ENCODE data around the gene HCN4.

Gene HCN4

GRCh38 chr15:73378089-73378488 is 9.3 kb upstream of the HCN4 start:
- no peak for DNase-seq (ENCODE audit: low spot score)

GRCh38 chr15:73375755-73376305 is 7.1 kb upstream of the HCN4 start:
- DNase-seq (ENCODE audit: low spot score), result no peak

- DNase-seq (ENCODE audit: low spot score), result no peak
Measured at GRCh38 chr15:73375012-73375411, 6.3 kb upstream of the HCN4 start.

DNA sequence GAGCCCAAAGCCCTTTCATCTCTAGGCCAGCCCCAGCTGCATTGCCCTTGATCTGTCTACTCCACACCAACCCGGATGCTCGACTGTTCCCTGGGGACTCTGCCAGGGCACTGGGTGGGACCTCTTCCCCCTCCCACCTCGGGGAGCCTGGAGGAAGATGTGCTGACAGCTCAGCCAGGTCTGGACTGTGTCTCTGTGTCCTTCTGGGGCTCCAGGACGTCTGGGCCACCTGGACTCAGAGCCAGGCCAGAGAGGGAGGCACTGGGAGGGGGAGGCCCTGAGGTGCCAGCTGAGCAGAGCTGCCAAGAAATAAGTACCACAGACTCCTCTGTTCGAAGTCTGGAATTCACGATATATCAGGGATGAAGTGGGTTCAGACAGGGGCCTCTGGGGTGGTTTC is 5.8 kb upstream of the HCN4 start:
- no peak for DNase-seq (ENCODE audit: low spot score)

GRCh38 chr15:73373221-73373620 is 4.5 kb upstream of the HCN4 start:
- no peak for DNase-seq (ENCODE audit: low spot score)

- no peak for DNase-seq (ENCODE audit: low spot score)
Measured at GRCh38 chr15:73371812-73372211, 3.1 kb upstream of the HCN4 start.

- DNase-seq (ENCODE audit: low spot score), result no peak
Measured at GRCh38 chr15:73370151-73370550, 1.4 kb upstream of the HCN4 start.

DNA sequence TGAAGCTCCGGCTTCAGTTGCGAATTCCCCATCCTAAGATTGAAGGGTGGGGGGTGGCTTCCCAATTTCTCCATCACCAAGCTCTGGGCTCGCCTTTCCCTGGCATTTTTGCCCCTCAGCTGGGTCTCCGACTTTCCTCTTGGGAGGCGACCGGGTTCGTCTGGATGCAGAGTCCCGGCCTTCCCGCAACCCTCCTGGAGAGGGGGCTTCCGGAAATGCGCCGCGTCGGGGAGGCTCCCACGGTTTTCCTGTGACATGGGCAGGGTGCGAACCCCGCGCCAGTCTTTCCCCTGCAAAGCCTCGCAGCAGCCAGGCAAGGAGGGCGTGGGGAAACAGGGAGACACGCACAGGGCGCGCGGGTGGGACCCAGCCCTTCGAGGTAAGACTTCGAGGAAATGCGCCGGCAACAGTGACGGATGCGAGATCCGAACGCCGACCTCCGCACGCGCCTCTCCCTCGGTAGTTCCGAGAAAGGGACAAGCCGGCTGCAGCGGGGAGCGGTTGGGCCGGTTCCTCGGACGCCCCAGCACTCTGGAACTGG is 466 bp upstream of the HCN4 start:
- DNase-seq (ENCODE audit: low spot score), result no peak

DNA sequence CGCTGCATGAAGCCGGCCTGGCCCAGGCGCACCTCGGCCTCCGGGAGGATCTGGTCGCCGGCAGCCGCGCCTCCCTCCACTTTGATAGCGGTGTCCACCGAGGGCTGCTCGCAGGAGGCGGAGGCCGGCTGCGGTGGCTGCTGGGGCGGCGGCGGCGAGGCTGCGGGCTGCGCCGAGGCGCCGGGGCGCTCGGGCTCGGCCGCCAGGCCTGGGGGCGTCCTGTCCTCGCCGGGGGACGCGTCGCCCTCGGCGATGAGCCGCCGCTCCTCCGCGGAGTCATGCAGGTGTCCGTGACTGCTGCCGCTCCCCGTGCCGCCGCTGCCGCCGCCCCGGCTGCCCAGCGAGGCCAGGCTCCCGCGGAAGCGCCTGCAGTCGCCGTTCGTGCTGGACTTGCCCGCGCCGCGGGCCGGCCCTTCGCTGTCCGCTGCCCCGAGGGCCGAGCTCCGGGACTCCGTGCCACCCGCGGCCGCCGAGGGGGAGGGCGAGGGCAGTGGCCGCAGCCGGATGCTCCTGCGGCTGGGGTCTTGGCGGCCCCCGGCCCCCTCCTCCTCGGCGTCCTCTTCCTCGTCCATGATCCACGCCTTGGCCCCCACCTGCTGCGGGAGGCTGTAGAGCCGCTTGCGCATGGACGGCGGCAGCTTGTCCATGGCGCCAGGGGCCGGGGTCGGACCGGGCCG is 996 bp downstream of the HCN4 start:
- DNase-seq (ENCODE audit: low spot score), result no peak

GRCh38 chr15:73366766-73367623 is 1.8 kb downstream of the HCN4 start:
- DNase-seq (ENCODE audit: low spot score), result no peak

DNA sequence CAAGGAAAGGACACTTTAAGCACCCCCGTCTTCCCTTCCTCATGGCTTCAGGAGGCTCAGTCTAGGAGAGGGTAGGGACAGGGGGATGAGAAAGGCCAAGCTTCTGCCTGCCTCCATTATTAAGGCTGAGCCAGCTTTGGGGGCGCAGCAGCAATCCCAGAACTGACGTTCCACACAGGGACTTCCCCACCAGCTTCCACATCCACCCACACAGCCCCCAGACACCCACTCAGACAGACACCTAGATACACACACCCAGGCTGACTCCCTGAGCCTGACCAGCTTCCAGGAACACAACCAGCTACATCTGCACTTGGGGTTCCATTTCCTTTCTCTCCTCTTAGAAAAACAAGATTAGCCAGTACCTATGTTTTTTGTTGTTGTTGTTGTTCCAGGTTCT is 4.7 kb downstream of the HCN4 start:
- no peak for DNase-seq (ENCODE audit: low spot score)

DNA sequence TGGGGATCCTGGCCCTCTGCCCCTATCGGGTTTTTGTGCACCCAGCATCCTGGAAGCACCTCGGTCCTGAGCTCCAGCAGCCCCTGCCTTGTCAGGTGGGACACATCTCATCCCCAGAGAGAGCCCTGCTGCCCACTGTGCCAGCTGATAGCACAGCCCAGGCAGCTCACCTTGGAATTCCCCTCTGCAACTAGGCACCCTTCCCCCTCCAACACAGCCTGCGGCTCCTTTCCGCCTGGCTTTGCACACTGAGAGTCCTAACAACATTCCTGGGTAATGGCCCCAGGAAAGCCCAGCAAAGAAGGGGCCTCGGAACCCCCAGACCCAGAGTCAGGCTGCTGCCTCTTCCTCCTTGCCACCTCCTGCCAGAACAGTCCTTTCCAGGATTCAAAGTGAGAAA is 5.9 kb downstream of the HCN4 start:
- no peak for DNase-seq (ENCODE audit: low spot score)

- no peak for DNase-seq (ENCODE audit: low spot score)
Measured at GRCh38 chr15:73361337-73361736, 7.4 kb downstream of the HCN4 start.

GRCh38 chr15:73359651-73360050 is 9.1 kb downstream of the HCN4 start:
- no peak for DNase-seq (ENCODE audit: low spot score)

GRCh38 chr15:73357999-73358665 is 10.6 kb downstream of the HCN4 start:
- DNase-seq (ENCODE audit: low spot score), result no peak

DNA sequence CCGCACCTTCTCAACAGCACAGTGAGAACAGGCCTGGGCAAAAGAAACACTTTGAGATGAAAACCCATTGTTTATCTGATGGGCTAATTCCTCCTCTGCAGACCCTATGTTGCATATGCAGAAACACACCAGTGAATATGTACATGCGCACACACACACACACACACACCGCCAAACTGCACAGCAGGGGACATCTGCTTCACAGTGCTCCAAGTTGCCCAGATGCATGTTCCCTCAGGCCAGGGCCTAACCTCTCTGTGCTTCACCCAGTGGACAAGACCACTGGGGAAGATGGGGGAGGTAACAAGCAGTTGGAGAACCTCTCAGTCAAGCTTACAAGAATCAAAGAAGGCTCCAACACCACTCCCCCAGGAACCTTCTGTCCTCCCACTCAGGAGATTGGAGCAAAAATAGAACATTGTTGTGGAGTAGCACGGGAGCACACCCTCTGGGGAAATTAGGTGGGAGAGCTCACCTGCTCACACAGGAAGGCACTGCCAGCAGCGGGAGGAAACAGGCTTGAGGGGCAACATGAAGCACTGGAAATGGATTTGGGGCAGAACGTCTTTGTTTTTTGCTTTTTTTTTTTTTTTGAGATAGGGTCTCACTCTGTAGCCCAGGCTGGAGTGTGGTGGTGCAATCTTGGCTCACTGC is 13.0 kb downstream of the HCN4 start:
- DNase-seq (ENCODE audit: low spot score), result no peak

DNA sequence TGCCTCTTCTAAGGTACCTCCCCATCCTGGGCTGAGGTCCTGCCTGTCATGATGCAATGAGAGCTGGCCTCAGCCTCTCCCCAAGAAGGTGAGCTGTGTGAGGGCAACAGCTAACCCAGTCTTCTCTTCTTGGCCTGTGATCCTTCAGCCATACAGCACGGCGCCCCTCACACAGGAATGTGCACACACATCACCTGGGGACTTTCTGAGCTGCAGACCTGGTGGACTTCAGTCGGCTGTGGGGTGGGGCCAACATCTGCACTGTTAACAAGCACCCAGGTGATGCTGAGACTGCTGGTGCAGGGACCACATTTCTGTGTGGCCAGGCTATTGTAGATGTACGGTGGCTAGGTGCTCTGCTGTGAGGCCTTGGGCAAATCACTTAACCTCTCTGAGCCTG is 14.5 kb downstream of the HCN4 start:
- no peak for DNase-seq (ENCODE audit: low spot score)

- DNase-seq (ENCODE audit: low spot score), result no peak
Measured at GRCh38 chr15:73353734-73354133, 15.0 kb downstream of the HCN4 start.

DNA sequence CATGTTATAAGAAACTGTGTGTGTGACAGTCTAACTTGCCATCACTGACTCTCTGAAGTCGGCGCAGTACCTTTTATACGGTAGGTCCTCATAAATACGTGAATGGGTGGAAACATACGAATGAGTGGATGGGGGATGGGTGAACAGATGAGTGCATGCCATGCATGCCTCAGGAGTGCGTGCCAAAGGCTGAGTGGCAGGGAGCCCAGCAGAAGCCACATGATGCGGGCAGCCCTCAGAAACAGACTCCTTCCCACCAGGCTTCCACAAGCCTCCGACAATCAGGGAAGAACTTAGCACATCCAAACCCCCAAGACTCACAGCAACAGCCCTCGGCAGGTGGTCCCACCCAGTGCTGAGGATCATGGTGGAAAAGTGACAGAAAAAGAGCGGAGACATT is 16.7 kb downstream of the HCN4 start:
- DNase-seq (ENCODE audit: low spot score), result peak; percentile 27

DNA sequence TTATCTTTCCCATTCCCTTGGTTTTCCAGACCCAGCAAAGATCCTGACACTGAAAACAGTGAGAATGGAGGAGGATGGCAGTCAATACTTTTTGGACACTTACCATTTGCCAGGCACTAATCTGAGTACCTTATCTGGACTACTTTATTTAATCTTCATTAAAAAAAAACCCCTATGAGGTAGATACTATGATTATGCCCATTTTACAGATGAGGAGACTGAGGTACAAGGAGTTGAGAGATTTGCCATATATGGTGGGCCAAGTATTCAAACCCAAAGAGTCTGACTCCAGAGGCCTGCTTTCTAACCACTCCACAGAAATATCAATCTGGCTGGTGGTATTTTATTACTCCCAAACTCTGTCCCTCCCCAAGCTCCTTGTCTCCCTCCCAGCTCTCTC is 19.6 kb downstream of the HCN4 start:
- no peak for DNase-seq (ENCODE audit: low spot score)

GRCh38 chr15:73346735-73347312 is 21.9 kb downstream of the HCN4 start:
- DNase-seq (ENCODE audit: low spot score), result no peak

DNA sequence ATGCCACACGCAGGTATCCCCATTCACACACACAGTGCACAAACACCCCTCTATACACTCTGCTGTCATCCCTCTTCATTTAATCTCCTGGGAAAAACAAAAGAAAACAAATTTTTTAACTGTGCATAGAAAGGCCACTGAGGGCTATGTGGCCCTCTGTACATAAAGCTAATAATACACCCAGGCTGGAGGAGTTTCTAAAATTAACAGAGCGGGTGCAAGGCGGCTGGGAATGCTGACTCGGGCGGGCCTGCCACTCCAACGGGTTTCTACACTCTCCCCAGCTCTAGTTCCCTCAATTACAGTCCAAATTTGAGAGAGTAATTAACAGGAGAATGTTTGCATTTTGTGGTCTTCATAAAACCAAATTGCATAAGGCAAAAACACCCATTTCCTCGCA is 23.1 kb downstream of the HCN4 start:
- no peak for DNase-seq (ENCODE audit: low spot score)
